H1 (cell line): ENCODE measurements around the gene C3orf85. TPM values are rescaled to one million over a fixed set of nuclear protein-coding genes. Genes with fewer than 3 reads are reported as not detected.

Experiments
- CTCF ChIA-PET: fragments of 300-600 bp; sonication (Branson Sonifier 250); formaldehyde crosslinking; loops from one replicate; lab custom pipeline; 2021; ENCODE audit not compliant: partially characterized antibody; lab: Charles Lee
- POLR2A ChIA-PET: fragments of 300-600 bp; sonication (Branson Sonifier 250); formaldehyde crosslinking; loops from one replicate; lab custom pipeline; 2021; ENCODE audit warnings: inconsistent platforms; ENCODE audit not compliant: partially characterized antibody; lab: Charles Lee
- DNase-seq, 2 experiments: peaks; one replicate each; pipeline versions ENCODE4 v3.0.0 to v3.0.0-alpha.2; 2010 to 2022; ENCODE audit warnings: low spot score in 2 of 2, low read depth in 1 of 2, mixed read lengths in 1 of 2
- FAIRE-seq: peaks from 2 replicates; lab custom pipeline; 2011; peaks lifted over from hg19 to GRCh38; lab: Jason Lieb, UNC
- H2AFZ ChIP-seq: 2 replicates; pipeline ENCODE4 v1.8.1; 2012; ENCODE audit warnings: low read length, inconsistent platforms
- H2AK5ac ChIP-seq: 2 replicates; pipeline ENCODE4 v1.6.1; 2013; ENCODE audit warnings: low read depth, low read length
- H2BK120ac ChIP-seq: replicated peaks from 2 replicates; pipeline ENCODE3; 2013; ENCODE audit warnings: low read depth, low read length, inconsistent platforms
- H2BK12ac ChIP-seq: 2 replicates; pipeline ENCODE4 v1.6.1; 2013; ENCODE audit warnings: low read depth, low read length
- H2BK15ac ChIP-seq: 2 replicates; pipeline ENCODE4 v1.6.1; 2013; ENCODE audit warnings: low read length
- H2BK20ac ChIP-seq: 2 replicates; pipeline ENCODE4 v1.6.1; 2013; ENCODE audit warnings: low read length
- H2BK5ac ChIP-seq: 2 replicates; pipeline ENCODE4 v1.6.1; 2013; ENCODE audit warnings: low read depth, low read length
- H3K14ac ChIP-seq: 2 replicates; pipeline ENCODE4 v1.6.1; 2013; ENCODE audit warnings: inconsistent platforms; ENCODE audit not compliant: insufficient read length
- H3K18ac ChIP-seq: 2 replicates; pipeline ENCODE4 v1.6.1; 2013; ENCODE audit warnings: low read length; ENCODE audit errors: extremely low read depth
- H3K23ac ChIP-seq: 2 replicates; pipeline ENCODE4 v1.6.1; 2013; ENCODE audit warnings: inconsistent platforms; ENCODE audit not compliant: insufficient read length
- H3K23me2 ChIP-seq: 2 replicates; pipeline ENCODE4 v1.6.1; 2013; ENCODE audit warnings: low read depth, low read length
- H3K27ac ChIP-seq: 2 replicates; pipeline ENCODE4 v1.6.1; 2011; ENCODE audit warnings: low read depth, low read length, inconsistent platforms
- H3K27me3 ChIP-seq, 4 experiments: replicated peaks in 1 of 4; 1 replicate in 1 of 4; 2 replicates in 3 of 4; pipeline versions ENCODE4 v1.6.1 to v1.8.1; 2011 to 2013; ENCODE audit warnings: low read length in 3 of 4, mild to moderate bottlenecking in 3 of 4, inconsistent platforms in 2 of 4, mixed read lengths in 2 of 4, moderate library complexity in 1 of 4; ENCODE audit not compliant: control insufficient read depth in 3 of 4, insufficient read depth in 3 of 4; ENCODE audit errors: extremely low read depth in 1 of 4
- H3K36me3 ChIP-seq, 4 experiments: 2 replicates each; pipeline versions ENCODE4 v1.6.1 to v1.8.1; 2011 to 2013; ENCODE audit warnings: mild to moderate bottlenecking in 4 of 4, low read length in 3 of 4, moderate library complexity in 2 of 4, control low read depth in 1 of 4, inconsistent platforms in 1 of 4; ENCODE audit not compliant: insufficient read depth in 4 of 4, control insufficient read depth in 2 of 4
- H3K4ac ChIP-seq: replicated peaks from 2 replicates; pipeline ENCODE3; 2013; ENCODE audit warnings: low read length, low read depth, mixed read lengths, inconsistent platforms; ENCODE audit not compliant: insufficient read length
- H3K4me1 ChIP-seq, 4 experiments: replicated peaks in 1 of 4; 1 replicate in 1 of 4; 2 replicates in 3 of 4; pipeline versions ENCODE4 v1.6.1 to v1.8.1; 2011 to 2013; ENCODE audit warnings: low read length in 3 of 4, inconsistent platforms in 2 of 4, mixed read lengths in 1 of 4; ENCODE audit not compliant: insufficient read depth in 4 of 4, control insufficient read depth in 3 of 4
- H3K4me2 ChIP-seq, 2 experiments: 2 replicates each; pipeline versions ENCODE4 v1.6.1 to v1.8.1; 2011 to 2013; ENCODE audit warnings: low read depth in 2 of 2, low read length in 2 of 2, control low read depth in 1 of 2, inconsistent platforms in 1 of 2, mild to moderate bottlenecking in 1 of 2; ENCODE audit not compliant: insufficient read depth in 1 of 2
- H3K4me3 ChIP-seq, 4 experiments: fragments of 200-600, 300-600 bp in 1 of 4; sonication (generic), shearing (Covaris generic), sonication (Bioruptor Twin) in 1 of 4; 2 replicates each; pipeline versions ENCODE4 v1.5.1 to v1.8.1; 2011 to 2016; ENCODE audit warnings: low read length in 4 of 4, low read depth in 3 of 4, control low read depth in 2 of 4, inconsistent platforms in 2 of 4, mild to moderate bottlenecking in 2 of 4, mixed read lengths in 1 of 4, moderate library complexity in 1 of 4; ENCODE audit not compliant: insufficient read depth in 2 of 4; ENCODE audit errors: extremely low read depth in 1 of 4
- H3K56ac ChIP-seq: replicated peaks from 2 replicates; pipeline ENCODE3; 2013; ENCODE audit warnings: low read depth, mild to moderate bottlenecking, mixed read lengths, low read length, inconsistent platforms; ENCODE audit not compliant: insufficient read length
- H3K79me1 ChIP-seq: 2 replicates; pipeline ENCODE4 v1.6.1; 2013; ENCODE audit warnings: low read depth, low read length, control low read depth
- H3K79me2 ChIP-seq, 2 experiments: 2 replicates each; pipeline versions ENCODE4 v1.6.1 to v1.8.1; 2012 to 2013; ENCODE audit warnings: low read length in 2 of 2, mild to moderate bottlenecking in 2 of 2, inconsistent platforms in 1 of 2; ENCODE audit not compliant: insufficient read depth in 2 of 2, control insufficient read depth in 1 of 2
- H3K9ac ChIP-seq, 4 experiments: replicated peaks in 1 of 4; 1 replicate in 1 of 4; 2 replicates in 3 of 4; pipeline versions ENCODE4 v1.6.1 to v1.8.1; 2011 to 2013; ENCODE audit warnings: low read depth in 3 of 4, low read length in 3 of 4, control low read depth in 2 of 4, mild to moderate bottlenecking in 2 of 4, moderate library complexity in 2 of 4, inconsistent platforms in 1 of 4; ENCODE audit errors: extremely low read depth in 1 of 4
- H3K9me3 ChIP-seq, 2 experiments: 2 replicates each; pipeline versions ENCODE4 v1.6.1 to v1.8.1; 2012 to 2013; ENCODE audit warnings: mild to moderate bottlenecking in 2 of 2, moderate library complexity in 2 of 2, control low read depth in 1 of 2, inconsistent platforms in 1 of 2, low read depth in 1 of 2, low read length in 1 of 2, mixed read lengths in 1 of 2; ENCODE audit not compliant: insufficient read depth in 2 of 2
- H4K20me1 ChIP-seq, 2 experiments: replicated peaks in 1 of 2; 2 replicates each; pipeline versions ENCODE3 to v1.8.1; 2011 to 2013; ENCODE audit warnings: inconsistent platforms in 2 of 2, low read length in 2 of 2, mild to moderate bottlenecking in 1 of 2; ENCODE audit not compliant: insufficient read depth in 2 of 2, control insufficient read depth in 1 of 2
- H4K5ac ChIP-seq: 2 replicates; pipeline ENCODE4 v1.6.1; 2013; ENCODE audit warnings: low read length, low read depth, mixed read lengths, inconsistent platforms; ENCODE audit not compliant: insufficient read length
- H4K8ac ChIP-seq: 2 replicates; pipeline ENCODE4 v1.8.0; 2013; ENCODE audit warnings: mild to moderate bottlenecking, moderate library complexity, low read length, inconsistent platforms; ENCODE audit not compliant: insufficient read depth; ENCODE audit errors: extremely low read depth
- H4K91ac ChIP-seq: replicated peaks from 2 replicates; pipeline ENCODE3; 2013; ENCODE audit warnings: low read length, mixed read lengths, inconsistent platforms; ENCODE audit not compliant: insufficient read length
- CBX5 ChIP-seq: fragments of 300-800, 300-1000 bp; sonication (generic); IDR thresholded peaks from 2 replicates; pipeline ENCODE4 v1.7.1; 2016; ENCODE audit warnings: antibody characterized with exemption, low read length, low read depth
- WGBS, 2 experiments: shearing (Covaris generic) in 1 of 2; methylation state at CpG; one replicate each; pipeline versions ENCODE4 v1.1.6 to v1.1.7; 2013 to 2015; ENCODE audit warnings: low lambda C conversion rate in 2 of 2, mixed read lengths in 2 of 2, inconsistent platforms in 1 of 2, low coverage in 1 of 2, missing lambda C conversion rate in 1 of 2; ENCODE audit not compliant: insufficient replicate concordance in 2 of 2, insufficient coverage in 1 of 2, insufficient read length in 1 of 2; ENCODE audit errors: extremely low coverage in 1 of 2, missing lambda C conversion rate in 1 of 2; 5-methylcytosine and 5-hydroxymethylcytosine counted together
- polyA plus RNA-seq, 7 experiments: library from polyadenylated mRNA; depleted of rRNA in 3 of 7; stranded (reverse) in 5 of 7; unstranded in 2 of 7; fragments of >200 nt in 5 of 7; fragments of 200-250 nt in 2 of 7; gene quantifications; 1 replicate in 5 of 7; 2 replicates in 1 of 7; 4 replicates in 1 of 7; pipeline versions ENCODE4 v1.2.1 to v1.2.3, GENCODE V29; 2011 to 2013; ENCODE audit warnings: missing spikeins in 2 of 7, mixed read lengths in 2 of 7
- total RNA-seq: library from RNA; stranded (reverse); fragmentation: NEBNext Ultra II Directional; extraction: Animal tissue kit (Norgen Biotek cat#: 25700); gene quantifications from 2 replicates; pipeline ENCODE4 v1.2.1, GENCODE V29; 2021
- TF ChIP-seq, protein P1 (sequence below): IDR thresholded peaks from 2 replicates; pipeline ENCODE4 v1.6.1; 2012; ENCODE audit warnings: inconsistent platforms

The C3orf85 gene
- total and polyA plus RNA-seq, 2 of the 8 experiments (the other 6 are each of a cell fraction or from before 2014, with no cell fraction given) = not detected

GRCh38 chr3:109117939-109118338 lies 18.6 kb upstream of the C3orf85 start, which contains the start of gene MORC1:
TSS of gene MORC1 (minus strand) at chr3:109118134. CDS start at chr3:109118059, 75 bp downstream.
- H2AFZ ChIP-seq = no peak within 1 kb of the TSS
- no peaks in the 10 kb centered on the region for H3K27me3 ChIP-seq
- FAIRE-seq = no peak
- no peaks in the 10 kb centered on the region for H3K79me2 ChIP-seq
- H3K23me2 ChIP-seq = no peaks in the 10 kb centered on the region
- TF ChIP-seq, protein P1, sequence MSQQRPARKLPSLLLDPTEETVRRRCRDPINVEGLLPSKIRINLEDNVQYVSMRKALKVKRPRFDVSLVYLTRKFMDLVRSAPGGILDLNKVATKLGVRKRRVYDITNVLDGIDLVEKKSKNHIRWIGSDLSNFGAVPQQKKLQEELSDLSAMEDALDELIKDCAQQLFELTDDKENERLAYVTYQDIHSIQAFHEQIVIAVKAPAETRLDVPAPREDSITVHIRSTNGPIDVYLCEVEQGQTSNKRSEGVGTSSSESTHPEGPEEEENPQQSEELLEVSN = 0 out of 2 replicates have a peak, but pooled peaks have one; percentile 23
- TF ChIP-seq CBX5 = no peak
- no peak within 1 kb of the TSS for H3K27ac ChIP-seq
- no peak within 1 kb of the TSS for H2BK15ac ChIP-seq
- H2AK5ac ChIP-seq = no peak within 1 kb of the TSS
- CTCF ChIA-PET = interaction anchor here (0.5 to 1.2 kb wide), 3 partner anchors 20 to 74 kb away, joined by 3 to 7 read pairs (median 4); no protein-coding TSS in a partner anchor
- no peak within 1 kb of the TSS for H2BK12ac ChIP-seq
- H3K4me1 ChIP-seq = no peaks in the 10 kb centered on the region
- H3K4me3 ChIP-seq = no peak within 1 kb of the TSS
- no peak within 1 kb of the TSS for H3K18ac ChIP-seq
- H3K9me3 ChIP-seq = peaks cover 0 to 4% of the 10 kb centered on the region in 2 experiments; a peak in 1 of 4 replicates
- H2BK5ac ChIP-seq = no peak within 1 kb of the TSS
- H3K23ac ChIP-seq = no peak within 1 kb of the TSS
- no peaks in the 10 kb centered on the region for H3K79me1 ChIP-seq
- no peak within 1 kb of the TSS for H3K9ac ChIP-seq
- no peak within 1 kb of the TSS; the same call in none of the 2 replicates for H4K8ac ChIP-seq
- POLR2A ChIA-PET = no interaction called here
- H3K4ac ChIP-seq = no peak within 1 kb of the TSS
- H4K20me1 ChIP-seq = no peaks in the 10 kb centered on the region
- no peak within 1 kb of the TSS for H2BK20ac ChIP-seq
- no peak within 1 kb of the TSS for H3K56ac ChIP-seq
- DNase-seq = no peak
- H4K5ac ChIP-seq = no peak within 1 kb of the TSS
- 99% methylated on average over 38 of the region's 38 CpGs; no CpG with 5 or more reads in 1 of the 2 experiments for WGBS, 2 experiments
- no peak within 1 kb of the TSS for H4K91ac ChIP-seq
- no peak within 1 kb of the TSS for H3K14ac ChIP-seq
- H3K4me2 ChIP-seq = no peak within 1 kb of the TSS
- H2BK120ac ChIP-seq = no peak within 1 kb of the TSS
- H3K36me3 ChIP-seq = no peaks in the 10 kb centered on the region
